Tibial artery (tissue), 4 donors: ENCODE results near the gene CDKL4.

Experiments used
- DNase-seq, 2 donors: peaks; one replicate each; pipeline ENCODE4 v3.0.0-alpha.2; 2019
- H3K27ac ChIP-seq, 2 donors: fragments of 200-600 bp; sonication (generic) in 1 of 2; 1 replicate in 1 of 2; 2 replicates in 1 of 2; pipeline ENCODE4 v1.5.1; 2018 to 2019; ENCODE audit warnings: mild to moderate bottlenecking in 1 of 2
- H3K27me3 ChIP-seq, 2 donors: fragments of 200-600 bp; sonication (generic) in 1 of 2; one replicate each; pipeline versions ENCODE4 v1.5.1 to v1.6.0; 2016 to 2019
- H3K36me3 ChIP-seq, 3 donors: fragments of 200-600 bp; sonication (generic) in 2 of 3; one replicate each; pipeline ENCODE4 v1.5.1; 2016 to 2019; ENCODE audit warnings: mild to moderate bottlenecking in 2 of 3
- H3K4me1 ChIP-seq, 4 donors: fragments of 200-600 bp; sonication (generic) in 2 of 4; 1 replicate in 3 of 4; 2 replicates in 1 of 4; pipeline ENCODE4 v1.5.1; 2016 to 2019
- H3K4me3 ChIP-seq, 2 donors: fragments of 200-600 bp; sonication (generic) in 1 of 2; 1 replicate in 1 of 2; 2 replicates in 1 of 2; pipeline ENCODE4 v1.5.1; 2018 to 2019; ENCODE audit warnings: mild to moderate bottlenecking in 2 of 2
- H3K9me3 ChIP-seq, 3 donors: fragments of 200-600 bp; sonication (generic) in 1 of 3; one replicate each; pipeline ENCODE4 v1.5.1; 2016 to 2019
- intact Hi-C: fragments of 100-400 bp; cut with DNase I; formaldehyde crosslinking; loops from one replicate; pipeline ENCODE4 v1.15.0; 2023; ENCODE audit warnings: low total_unique reads
- TF ChIP-seq, protein P1 (sequence below), 2 experiments: fragments of 200-600 bp in 1 of 2; fragments of 450-650 bp in 1 of 2; IDR thresholded peaks; one replicate each; pipeline ENCODE4 v1.5.1; 2017 to 2019; ENCODE audit warnings: antibody characterized with exemption in 2 of 2, mild to moderate bottlenecking in 1 of 2, moderate library complexity in 1 of 2

The CDKL4 gene

GRCh38 chr2:39275016-39275415 is 31.2 kb upstream of the CDKL4 start:
- Histone ChIP-seq H3K27ac (no peak overlapping the region), H3K9me3 (no peaks in the 10 kb centered on the region), H3K4me3 (no peak overlapping the region), H3K4me1 (no peaks in the 10 kb centered on the region), H3K36me3 (peaks cover 60 to 79% (median 63%) of the 10 kb centered on the region in 3 donors), H3K27me3 (no peaks in the 10 kb centered on the region)
- intact Hi-C loops: no loop called here
- no peak for DNase-seq
- TF ChIP-seq, protein P1, sequence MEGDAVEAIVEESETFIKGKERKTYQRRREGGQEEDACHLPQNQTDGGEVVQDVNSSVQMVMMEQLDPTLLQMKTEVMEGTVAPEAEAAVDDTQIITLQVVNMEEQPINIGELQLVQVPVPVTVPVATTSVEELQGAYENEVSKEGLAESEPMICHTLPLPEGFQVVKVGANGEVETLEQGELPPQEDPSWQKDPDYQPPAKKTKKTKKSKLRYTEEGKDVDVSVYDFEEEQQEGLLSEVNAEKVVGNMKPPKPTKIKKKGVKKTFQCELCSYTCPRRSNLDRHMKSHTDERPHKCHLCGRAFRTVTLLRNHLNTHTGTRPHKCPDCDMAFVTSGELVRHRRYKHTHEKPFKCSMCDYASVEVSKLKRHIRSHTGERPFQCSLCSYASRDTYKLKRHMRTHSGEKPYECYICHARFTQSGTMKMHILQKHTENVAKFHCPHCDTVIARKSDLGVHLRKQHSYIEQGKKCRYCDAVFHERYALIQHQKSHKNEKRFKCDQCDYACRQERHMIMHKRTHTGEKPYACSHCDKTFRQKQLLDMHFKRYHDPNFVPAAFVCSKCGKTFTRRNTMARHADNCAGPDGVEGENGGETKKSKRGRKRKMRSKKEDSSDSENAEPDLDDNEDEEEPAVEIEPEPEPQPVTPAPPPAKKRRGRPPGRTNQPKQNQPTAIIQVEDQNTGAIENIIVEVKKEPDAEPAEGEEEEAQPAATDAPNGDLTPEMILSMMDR (IDR thresholded peaks at IDR 0.05): no peak

GRCh38 chr2:39269941-39270340 is 26.2 kb upstream of the CDKL4 start:
- TF ChIP-seq, protein P1 (IDR thresholded peaks at IDR 0.05): no peak
- intact Hi-C loops: no loop called here

DNA sequence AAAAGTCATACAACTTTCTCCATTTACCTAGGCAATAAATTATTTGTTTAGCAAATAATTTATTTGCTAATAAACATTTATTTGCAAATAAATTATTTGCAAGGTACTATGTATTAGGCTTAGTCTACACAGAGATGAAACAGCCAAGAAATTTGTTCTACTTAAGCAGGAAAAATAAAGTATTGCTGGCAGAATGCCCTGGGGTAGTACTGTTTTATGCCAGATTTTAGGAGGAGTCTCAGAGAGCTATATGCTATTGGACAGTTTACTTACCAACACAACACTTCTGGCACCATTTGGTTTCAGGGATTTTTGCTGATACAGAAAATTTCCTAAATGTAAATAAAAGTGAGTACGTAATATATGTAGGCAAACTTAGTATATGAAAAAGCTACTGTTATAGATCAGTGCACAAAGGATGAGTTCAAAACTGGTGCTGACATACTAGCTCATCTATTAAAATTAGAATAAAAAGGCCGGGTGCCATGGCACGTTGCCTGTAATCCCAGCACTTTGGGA is 23.2 kb upstream of the CDKL4 start:
- TF ChIP-seq, protein P1 (IDR thresholded peaks at IDR 0.05): no peak
- Histone ChIP-seq H3K36me3 (peaks cover 24 to 35% (median 26%) of the 10 kb centered on the region in 3 donors), H3K4me3 (no peak overlapping the region), H3K4me1 (peaks cover 0 to 11% (median 5%) of the 10 kb centered on the region in 4 donors), H3K9me3 (no peaks in the 10 kb centered on the region), H3K27me3 (no peaks in the 10 kb centered on the region), H3K27ac (no peak overlapping the region)
- DNase-seq: no peak
- intact Hi-C loops: no loop called here

More at GRCh38 chr2:39269941-39270340, 26.2 kb upstream of the CDKL4 start:
- no peaks in the 10 kb centered on the region for H3K9me3 ChIP-seq
- no peak overlapping the region for H3K4me3 ChIP-seq
- peaks cover 0 to 11% (median 5%) of the 10 kb centered on the region in 4 donors for H3K4me1 ChIP-seq
- DNase-seq: no peak
- no peaks in the 10 kb centered on the region for H3K27me3 ChIP-seq
- peaks cover 21 to 36% (median 29%) of the 10 kb centered on the region in 3 donors for H3K36me3 ChIP-seq
- no peak overlapping the region for H3K27ac ChIP-seq

GRCh38 chr2:39266139-39266805 is 22.5 kb upstream of the CDKL4 start:
- TF ChIP-seq, protein P1 (IDR thresholded peaks at IDR 0.05): no peak
- Histone ChIP-seq H3K4me1 (peaks cover 0 to 11% (median 5%) of the 10 kb centered on the region in 4 donors), H3K4me3 (no peak overlapping the region), H3K27me3 (no peaks in the 10 kb centered on the region), H3K27ac (no peak overlapping the region), H3K9me3 (no peaks in the 10 kb centered on the region), H3K36me3 (peaks cover 20 to 33% (median 21%) of the 10 kb centered on the region in 3 donors)
- intact Hi-C loops: no loop called here
- no peak for DNase-seq

DNA sequence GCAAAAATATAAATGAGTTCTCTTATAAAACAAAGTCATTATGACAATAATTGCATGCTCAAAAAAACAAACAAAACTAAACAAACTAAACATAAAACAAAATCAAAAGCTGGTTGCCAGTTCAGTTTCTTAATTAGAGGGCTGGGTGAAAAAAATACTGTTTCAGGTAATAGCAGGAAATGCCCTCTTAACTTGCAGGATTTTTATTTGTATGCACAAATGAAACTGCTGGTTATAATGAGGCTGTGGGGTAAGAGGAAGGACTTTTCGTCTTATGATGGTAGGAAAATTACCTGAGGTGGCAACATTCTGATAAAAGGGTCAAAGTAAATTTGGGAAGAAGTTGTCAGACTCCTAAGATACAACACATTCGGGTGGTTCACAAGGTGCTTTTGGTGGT is 21.5 kb upstream of the CDKL4 start:
- TF ChIP-seq, protein P1 (IDR thresholded peaks at IDR 0.05): no peak
- no peak for DNase-seq
- H3K27me3 ChIP-seq: no peaks in the 10 kb centered on the region
- H3K27ac ChIP-seq: no peak overlapping the region
- intact Hi-C loops: no loop called here
- peaks cover 27 to 41% (median 29%) of the 10 kb centered on the region in 3 donors for H3K36me3 ChIP-seq
- H3K9me3 ChIP-seq: no peaks in the 10 kb centered on the region
- H3K4me1 ChIP-seq: peaks cover 0 to 11% (median 5%) of the 10 kb centered on the region in 4 donors
- no peak overlapping the region for H3K4me3 ChIP-seq
